ENCODE measurements around the gene PCDH12.
A peak's percentile ranks its signal among the peaks of the same experiment; 100 is the strongest.

The PCDH12 gene

GRCh38 chr5:141906517-141906916 lies 51.5 kb downstream of the PCDH12 start:
- DNase-seq: no peak

DNA sequence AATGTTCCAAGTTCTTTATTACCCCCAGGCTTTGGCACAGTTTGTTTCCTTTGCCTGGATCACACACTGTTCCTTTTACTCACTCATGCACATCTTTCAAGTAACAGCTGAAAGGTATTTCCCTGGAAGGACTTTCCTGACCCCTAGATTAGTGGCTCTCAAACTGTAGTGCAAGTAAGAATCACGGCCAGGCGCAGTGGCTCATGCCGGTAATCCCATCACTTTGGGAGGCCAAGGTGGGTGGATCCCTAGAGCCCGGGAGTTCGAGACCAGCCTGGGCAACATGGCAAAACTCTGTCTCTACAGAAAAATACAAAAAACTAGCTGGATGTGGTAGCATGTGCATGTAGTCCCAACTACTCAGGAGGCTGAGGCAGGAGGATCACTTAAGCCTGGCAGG lies 53.5 kb downstream of the PCDH12 start:
- DNase-seq: no peak

DNA sequence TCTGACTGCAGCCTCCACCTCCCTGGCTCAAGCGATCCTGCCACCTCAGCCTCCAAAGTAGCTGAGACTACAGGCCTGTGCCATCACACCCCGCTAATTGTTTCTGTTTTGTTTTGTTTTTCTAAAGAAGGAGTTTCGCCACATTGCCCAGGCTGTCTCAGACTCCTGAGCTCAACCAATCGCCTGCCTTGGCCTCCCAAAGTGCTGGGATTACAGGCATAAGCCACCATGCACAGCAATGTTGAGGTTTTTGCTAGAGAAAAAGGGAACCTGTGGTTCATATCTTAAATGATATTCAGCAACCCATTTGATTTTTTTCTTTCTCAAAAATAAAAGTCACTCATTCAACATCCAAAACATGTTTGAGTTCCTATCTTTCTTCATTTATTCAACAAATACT lies 54.7 kb downstream of the PCDH12 start:
- peak; percentile 57 for DNase-seq

- DNase-seq: no peak
Observed at GRCh38 chr5:141902015-141902814, 55.8 kb downstream of the PCDH12 start.

DNA sequence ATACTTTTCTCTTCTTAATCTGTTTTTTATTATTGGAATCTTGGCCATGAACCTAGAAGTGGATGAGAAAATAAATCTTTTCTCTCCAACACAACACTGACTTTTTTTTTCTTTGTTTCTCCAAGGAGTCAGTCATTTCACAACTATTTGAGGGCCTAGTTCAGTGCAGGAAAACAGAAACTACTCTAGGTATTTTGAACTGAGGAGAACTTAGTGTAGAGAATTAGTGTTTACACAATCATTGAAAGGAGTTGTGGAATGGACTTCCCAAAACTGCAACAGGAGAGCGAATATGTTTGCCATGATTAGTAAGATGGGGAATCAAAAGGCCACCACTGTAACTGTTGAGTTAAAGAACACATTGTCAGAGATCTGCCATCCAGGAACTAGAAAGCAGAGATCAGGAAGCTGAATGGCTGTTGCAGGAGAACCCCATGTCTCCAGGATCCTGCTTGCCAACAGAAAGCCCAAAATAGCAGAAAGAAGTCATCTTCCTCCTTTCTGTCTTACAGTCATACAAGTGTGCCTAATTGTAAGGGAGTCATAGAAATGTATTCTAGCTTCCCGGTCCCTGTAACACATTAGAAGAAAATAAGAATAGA lies 59.5 kb downstream of the PCDH12 start:
- DNase-seq: no peak

- DNase-seq: no peak
Observed at GRCh38 chr5:141897425-141897824, 60.6 kb downstream of the PCDH12 start.
